ENCODE data around the gene TECPR2. TPM values are rescaled to one million over a fixed set of nuclear protein-coding genes. Genes with fewer than 3 reads are reported as not detected.

Gene TECPR2
- total RNA-seq, 4 donors from 2014 or later: 14.1 to 43.1 (median 23.8) TPM

DNA sequence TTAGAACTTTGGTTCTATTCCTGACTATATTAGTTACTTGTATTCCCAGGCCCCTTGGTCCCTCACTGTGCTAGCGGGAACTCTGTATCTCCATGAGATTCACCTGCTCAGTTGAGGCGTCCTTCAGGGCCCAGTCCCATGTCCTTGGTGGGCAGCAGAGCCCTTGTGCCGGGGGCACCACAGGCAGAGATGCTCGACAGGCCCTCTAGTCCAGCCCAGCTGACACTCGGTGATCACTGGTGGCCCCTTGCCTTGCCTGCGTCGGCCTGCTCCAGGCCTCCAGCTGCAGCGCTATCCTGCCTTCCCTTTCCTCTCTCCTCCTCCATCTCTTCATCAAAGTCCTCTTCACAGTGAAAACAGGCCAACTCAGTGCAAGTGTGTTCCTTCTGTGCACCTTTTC, 76.8 kb downstream of the TECPR2 start:
- Histone ChIP-seq H3K27ac (no peak overlapping the region), H3K9me3 (no peaks in the 10 kb centered on the region), H3K36me3 (no peaks in the 10 kb centered on the region), H3K4me1 (no peaks in the 10 kb centered on the region), H3K27me3 (no peaks in the 10 kb centered on the region), H3K4me3 (no peak overlapping the region)
- intact Hi-C loops (cut with DNase I; ENCODE audit: low total_unique reads): no loop called here
- no peak for DNase-seq
- no peak for TF ChIP-seq POLR2A (IDR thresholded peaks at IDR 0.05)
- no peak for TF ChIP-seq CTCF (IDR thresholded peaks at IDR 0.05)

GRCh38 chr14:102440392-102440791, 77.7 kb downstream of the TECPR2 start:
- no peaks in the 10 kb centered on the region for H3K9me3 ChIP-seq

GRCh38 chr14:102442241-102443211, 79.8 kb downstream of the TECPR2 start:
- no peak for DNase-seq
- H3K27ac ChIP-seq: no peak overlapping the region
- H3K4me1 ChIP-seq: no peaks in the 10 kb centered on the region
- H3K4me3 ChIP-seq: no peak overlapping the region
- intact Hi-C loops (cut with DNase I; ENCODE audit: low total_unique reads): no loop called here
- H3K36me3 ChIP-seq: no peaks in the 10 kb centered on the region
- TF ChIP-seq CTCF (IDR thresholded peaks at IDR 0.05) (no peak), POLR2A (IDR thresholded peaks at IDR 0.05) (no peak)
- H3K27me3 ChIP-seq: no peaks in the 10 kb centered on the region
- no peaks in the 10 kb centered on the region for H3K9me3 ChIP-seq

More at GRCh38 chr14:102440392-102440791, 77.7 kb downstream of the TECPR2 start:
- no peaks in the 10 kb centered on the region for H3K4me1 ChIP-seq
- no peaks in the 10 kb centered on the region for H3K36me3 ChIP-seq
- H3K27me3 ChIP-seq: no peaks in the 10 kb centered on the region
- no peak overlapping the region for H3K4me3 ChIP-seq
- intact Hi-C loops (cut with DNase I; ENCODE audit: low total_unique reads): no loop called here
- TF ChIP-seq CTCF (IDR thresholded peaks at IDR 0.05) (no peak), POLR2A (IDR thresholded peaks at IDR 0.05) (no peak)
- no peak overlapping the region for H3K27ac ChIP-seq
- DNase-seq: no peak

- no peak for DNase-seq
- no peak overlapping the region for H3K27ac ChIP-seq
- no peaks in the 10 kb centered on the region for H3K36me3 ChIP-seq
- intact Hi-C loops (cut with DNase I; ENCODE audit: low total_unique reads): no loop called here
- H3K4me3 ChIP-seq: no peak overlapping the region
- TF ChIP-seq CTCF (IDR thresholded peaks at IDR 0.05) (no peak), POLR2A (IDR thresholded peaks at IDR 0.05) (no peak)
- H3K4me1 ChIP-seq: no peaks in the 10 kb centered on the region
- no peaks in the 10 kb centered on the region for H3K27me3 ChIP-seq
- no peaks in the 10 kb centered on the region for H3K9me3 ChIP-seq
Measured at GRCh38 chr14:102445066-102445465, 82.3 kb downstream of the TECPR2 start.

- TF ChIP-seq POLR2A (IDR thresholded peaks at IDR 0.05) (no peak), CTCF (IDR thresholded peaks at IDR 0.05) (no peak)
- no peak for DNase-seq
- H3K36me3 ChIP-seq: no peaks in the 10 kb centered on the region
- no peaks in the 10 kb centered on the region for H3K27me3 ChIP-seq
- intact Hi-C loops (cut with DNase I; ENCODE audit: low total_unique reads): no loop called here
- H3K4me1 ChIP-seq: no peaks in the 10 kb centered on the region
- H3K4me3 ChIP-seq: no peak overlapping the region
- H3K27ac ChIP-seq: no peak overlapping the region
- no peaks in the 10 kb centered on the region for H3K9me3 ChIP-seq
Measured at GRCh38 chr14:102445641-102446040, 82.9 kb downstream of the TECPR2 start.
